Neuronal stem cell (in vitro differentiated cells): Measurements from ENCODE around the gene LRMDA.
"Not testable (repeated sequence)": the region's sequence is repeated elsewhere in the genome, so short reads cannot be mapped to it uniquely, and the experiment has no call there.

Source experiments
- DNase-seq: peaks from one replicate; pipeline ENCODE4 v3.0.0-alpha.2; 2013; ENCODE audit warnings: low spot score
- H2AFZ ChIP-seq: one replicate; pipeline ENCODE4 v1.6.1; 2013; ENCODE audit warnings: mild to moderate bottlenecking, low read length, inconsistent platforms
- H2AK5ac ChIP-seq: 2 replicates; pipeline ENCODE4 v1.6.1; 2013; ENCODE audit warnings: low read depth, mild to moderate bottlenecking, inconsistent platforms, low read length, moderate library complexity, mixed read lengths
- H2BK120ac ChIP-seq: 2 replicates; pipeline ENCODE4 v1.6.1; 2013; ENCODE audit warnings: low read depth, mild to moderate bottlenecking, inconsistent platforms, low read length, moderate library complexity, mixed read lengths
- H2BK12ac ChIP-seq: one replicate; pipeline ENCODE4 v1.6.1; 2013; ENCODE audit warnings: low read length, inconsistent platforms
- H2BK15ac ChIP-seq: 2 replicates; pipeline ENCODE4 v1.6.1; 2013; ENCODE audit warnings: mild to moderate bottlenecking, low read length, inconsistent platforms, mixed read lengths
- H2BK5ac ChIP-seq: one replicate; pipeline ENCODE4 v1.6.1; 2013; ENCODE audit warnings: inconsistent platforms, mild to moderate bottlenecking, low read length, moderate library complexity
- H3K14ac ChIP-seq: one replicate; pipeline ENCODE4 v1.6.1; 2013; ENCODE audit warnings: low read length, inconsistent platforms
- H3K18ac ChIP-seq: 2 replicates; pipeline ENCODE4 v1.6.1; 2013; ENCODE audit warnings: low read length, inconsistent platforms
- H3K23ac ChIP-seq: 2 replicates; pipeline ENCODE4 v1.6.1; 2013; ENCODE audit warnings: low read depth, mild to moderate bottlenecking, mixed read lengths, low read length, inconsistent platforms; ENCODE audit not compliant: poor library complexity
- H3K27ac ChIP-seq: replicated peaks from 3 replicates; pipeline ENCODE4 v1.5.1; 2013; ENCODE audit warnings: low read length, inconsistent platforms
- H3K27me3 ChIP-seq, 3 experiments: 2 replicates each; pipeline ENCODE4 v1.6.1; 2013; ENCODE audit warnings: low read length in 3 of 3, mild to moderate bottlenecking in 2 of 3, inconsistent platforms in 1 of 3, low read depth in 1 of 3, mixed read lengths in 1 of 3, moderate library complexity in 1 of 3; ENCODE audit not compliant: control insufficient read depth in 3 of 3, insufficient read depth in 3 of 3
- H3K36me3 ChIP-seq, 2 donors: replicated peaks in 1 of 2; 2 replicates each; pipeline ENCODE4 v1.6.1; 2013; ENCODE audit warnings: low read length in 2 of 2; ENCODE audit not compliant: control insufficient read depth in 2 of 2, insufficient read depth in 2 of 2
- H3K4ac ChIP-seq: 2 replicates; pipeline ENCODE4 v1.6.1; 2013; ENCODE audit warnings: inconsistent platforms, mild to moderate bottlenecking, low read length, moderate library complexity
- H3K4me1 ChIP-seq, 2 donors: 1 replicate in 1 of 2; 2 replicates in 1 of 2; pipeline ENCODE4 v1.6.1; 2013; ENCODE audit warnings: low read length in 2 of 2, low read depth in 1 of 2; ENCODE audit not compliant: control insufficient read depth in 2 of 2, insufficient read depth in 1 of 2
- H3K4me2 ChIP-seq: one replicate; pipeline ENCODE4 v1.6.1; 2013; ENCODE audit warnings: mild to moderate bottlenecking, low read length, inconsistent platforms; ENCODE audit not compliant: insufficient read depth, poor library complexity, severe bottlenecking
- H3K4me3 ChIP-seq, 2 donors: 2 replicates each; pipeline ENCODE4 v1.5.1; 2013; ENCODE audit warnings: low read length in 2 of 2, mild to moderate bottlenecking in 2 of 2, inconsistent platforms in 1 of 2, moderate library complexity in 1 of 2
- H3K79me1 ChIP-seq: one replicate; pipeline ENCODE4 v1.6.1; 2013; ENCODE audit warnings: low read depth, mild to moderate bottlenecking, inconsistent platforms, low read length, moderate library complexity
- H3K9ac ChIP-seq: one replicate; pipeline ENCODE4 v1.6.1; 2013; ENCODE audit warnings: mild to moderate bottlenecking, low read depth, low read length, inconsistent platforms; ENCODE audit not compliant: poor library complexity
- H3K9me3 ChIP-seq, 2 donors: replicated peaks in 1 of 2; 2 replicates each; pipeline versions ENCODE3 to v1.6.1; 2013; ENCODE audit warnings: low read length in 2 of 2, mild to moderate bottlenecking in 2 of 2, inconsistent platforms in 1 of 2, low read depth in 1 of 2, mixed read lengths in 1 of 2, moderate library complexity in 1 of 2; ENCODE audit not compliant: control insufficient read depth in 2 of 2, insufficient read depth in 1 of 2
- H4K8ac ChIP-seq: one replicate; pipeline ENCODE4 v1.6.1; 2013; ENCODE audit warnings: low read depth, mild to moderate bottlenecking, inconsistent platforms, low read length, moderate library complexity
- H4K91ac ChIP-seq: one replicate; pipeline ENCODE4 v1.6.1; 2013; ENCODE audit warnings: low read length, low read depth, mild to moderate bottlenecking, inconsistent platforms; ENCODE audit not compliant: poor library complexity
- WGBS, 2 donors: extraction: QIAGEN DNeasy Blood & Tissue Kit; methylation state at CpG; one replicate each; pipeline ENCODE4 v1.1.7; 2013; ENCODE audit warnings: missing lambda C conversion rate in 2 of 2, mixed read lengths in 1 of 2; ENCODE audit not compliant: insufficient read length in 2 of 2, insufficient replicate concordance in 1 of 2; ENCODE audit errors: extremely low coverage in 2 of 2; 5-methylcytosine and 5-hydroxymethylcytosine counted together

The LRMDA gene

DNA sequence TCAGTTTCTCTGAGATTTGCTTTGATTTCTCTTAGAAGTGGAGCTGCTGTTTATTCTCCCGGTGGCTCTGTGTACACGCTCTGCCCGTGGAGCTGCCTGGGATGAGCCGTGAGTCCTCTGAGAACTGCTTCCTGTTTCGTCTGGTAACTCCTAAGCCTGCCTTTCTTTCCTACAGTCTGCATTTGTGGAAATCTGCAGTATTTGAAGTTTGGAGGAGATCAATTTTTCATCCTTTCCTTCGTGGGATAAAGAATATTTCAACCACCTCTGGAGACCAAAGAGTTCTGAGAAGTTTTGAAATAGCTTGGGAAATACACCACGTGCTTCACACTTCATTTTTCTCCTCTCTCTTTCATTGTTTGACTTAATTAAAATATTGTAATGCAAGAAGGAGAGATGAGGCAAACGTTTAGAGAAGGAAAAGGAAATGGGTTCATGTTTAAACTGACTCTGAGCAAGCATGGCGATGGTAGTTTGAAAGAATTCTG, 311.9 kb downstream of the LRMDA start:
- no peak overlapping the region for H2BK15ac ChIP-seq
- peaks cover 0 to 4% (median 0%) of the 10 kb centered on the region in 3 experiments for H3K27me3 ChIP-seq
- H3K4me2 ChIP-seq: no peak overlapping the region
- no peak overlapping the region for H3K23ac ChIP-seq
- H2BK120ac ChIP-seq: no peak overlapping the region
- H4K91ac ChIP-seq: no peak overlapping the region
- no peaks in the 10 kb centered on the region for H3K79me1 ChIP-seq
- no peak overlapping the region for H2AFZ ChIP-seq
- no peak overlapping the region for H2BK5ac ChIP-seq
- H3K18ac ChIP-seq: no peak overlapping the region
- H3K4me1 ChIP-seq: no peaks in the 10 kb centered on the region
- no peak overlapping the region for H4K8ac ChIP-seq
- no CpG with 5 or more reads among the region's 9 CpGs for WGBS, 2 donors
- H3K4me3 ChIP-seq: no peak overlapping the region
- H3K14ac ChIP-seq: no peak overlapping the region
- no peak overlapping the region for H3K4ac ChIP-seq
- H2BK12ac ChIP-seq: no peak overlapping the region
- no peak overlapping the region for H3K27ac ChIP-seq
- H2AK5ac ChIP-seq: no peak overlapping the region
- no peaks in the 10 kb centered on the region for H3K9me3 ChIP-seq
- no peak for DNase-seq
- no peak overlapping the region for H3K9ac ChIP-seq
- H3K36me3 ChIP-seq: no peaks in the 10 kb centered on the region

DNA sequence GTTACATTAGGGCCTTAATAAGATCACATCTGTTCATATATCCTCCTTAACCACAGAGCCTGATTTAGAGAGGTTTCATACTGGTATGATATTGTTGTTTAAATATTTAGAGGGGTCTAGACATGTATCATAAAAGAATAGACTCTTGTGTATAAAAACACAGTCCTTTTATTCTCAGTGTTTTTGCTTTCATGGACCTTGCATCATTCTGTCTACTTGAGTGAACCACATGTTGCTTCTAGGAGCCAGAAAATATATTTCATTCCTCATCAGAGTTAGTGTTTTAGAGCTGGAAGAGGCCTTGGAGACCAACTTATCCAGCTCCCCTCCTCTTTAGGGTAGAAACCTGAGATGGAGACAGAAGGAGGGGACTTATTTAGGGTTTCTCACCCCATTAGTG, 312.8 kb downstream of the LRMDA start:
- Histone ChIP-seq H3K36me3 (no peaks in the 10 kb centered on the region), H3K79me1 (no peaks in the 10 kb centered on the region), H2BK5ac (no peak overlapping the region), H2AFZ (no peak overlapping the region), H4K8ac (no peak overlapping the region), H3K18ac (no peak overlapping the region), H3K9ac (no peak overlapping the region), H3K4me1 (no peaks in the 10 kb centered on the region), H3K23ac (no peak overlapping the region), H3K4me3 (no peak overlapping the region), H3K27me3 (peaks cover 0 to 4% (median 0%) of the 10 kb centered on the region in 3 experiments), H3K9me3 (no peaks in the 10 kb centered on the region), H2AK5ac (no peak overlapping the region), H2BK120ac (no peak overlapping the region), H3K27ac (no peak overlapping the region), H2BK12ac (no peak overlapping the region), H3K4ac (no peak overlapping the region), H3K14ac (no peak overlapping the region), H2BK15ac (no peak overlapping the region), H4K91ac (no peak overlapping the region), H3K4me2 (no peak overlapping the region)
- DNase-seq: no peak

DNA sequence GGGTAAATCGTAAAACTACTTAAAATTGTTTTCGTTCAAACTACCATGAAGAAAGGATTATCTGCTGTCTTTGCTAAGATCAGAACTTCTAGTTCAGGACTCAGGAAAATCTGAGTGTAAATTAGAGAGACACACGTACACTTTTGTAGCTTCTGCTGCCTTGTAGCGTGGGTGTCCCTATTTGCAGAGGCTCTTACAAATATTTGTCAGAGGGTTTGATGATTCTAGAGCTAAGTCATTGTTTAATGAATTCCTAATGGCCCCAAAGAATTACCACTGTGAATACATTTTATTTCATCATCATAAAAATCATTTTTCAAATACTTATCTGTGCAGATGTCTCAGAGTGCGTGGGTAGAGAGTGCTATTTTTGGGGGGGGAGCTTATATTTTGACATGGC, 314.9 kb downstream of the LRMDA start:
- Histone ChIP-seq H3K27ac (no peak overlapping the region), H3K79me1 (no peaks in the 10 kb centered on the region), H3K27me3 (peaks cover 0 to 4% (median 0%) of the 10 kb centered on the region in 3 experiments), H3K9ac (no peak overlapping the region), H3K4me1 (no peaks in the 10 kb centered on the region), H3K36me3 (no peaks in the 10 kb centered on the region), H2BK5ac (no peak overlapping the region), H2BK120ac (no peak overlapping the region), H2AK5ac (no peak overlapping the region), H3K23ac (no peak overlapping the region), H3K14ac (no peak overlapping the region), H2BK12ac (no peak overlapping the region), H3K18ac (no peak overlapping the region), H3K4me2 (no peak overlapping the region), H4K8ac (no peak overlapping the region), H2BK15ac (no peak overlapping the region), H2AFZ (no peak overlapping the region), H3K4me3 (no peak overlapping the region), H3K4ac (no peak overlapping the region), H4K91ac (no peak overlapping the region), H3K9me3 (no peaks in the 10 kb centered on the region)
- DNase-seq: no peak
- WGBS, 2 donors: no CpG with 5 or more reads among the region's 5 CpGs

DNA sequence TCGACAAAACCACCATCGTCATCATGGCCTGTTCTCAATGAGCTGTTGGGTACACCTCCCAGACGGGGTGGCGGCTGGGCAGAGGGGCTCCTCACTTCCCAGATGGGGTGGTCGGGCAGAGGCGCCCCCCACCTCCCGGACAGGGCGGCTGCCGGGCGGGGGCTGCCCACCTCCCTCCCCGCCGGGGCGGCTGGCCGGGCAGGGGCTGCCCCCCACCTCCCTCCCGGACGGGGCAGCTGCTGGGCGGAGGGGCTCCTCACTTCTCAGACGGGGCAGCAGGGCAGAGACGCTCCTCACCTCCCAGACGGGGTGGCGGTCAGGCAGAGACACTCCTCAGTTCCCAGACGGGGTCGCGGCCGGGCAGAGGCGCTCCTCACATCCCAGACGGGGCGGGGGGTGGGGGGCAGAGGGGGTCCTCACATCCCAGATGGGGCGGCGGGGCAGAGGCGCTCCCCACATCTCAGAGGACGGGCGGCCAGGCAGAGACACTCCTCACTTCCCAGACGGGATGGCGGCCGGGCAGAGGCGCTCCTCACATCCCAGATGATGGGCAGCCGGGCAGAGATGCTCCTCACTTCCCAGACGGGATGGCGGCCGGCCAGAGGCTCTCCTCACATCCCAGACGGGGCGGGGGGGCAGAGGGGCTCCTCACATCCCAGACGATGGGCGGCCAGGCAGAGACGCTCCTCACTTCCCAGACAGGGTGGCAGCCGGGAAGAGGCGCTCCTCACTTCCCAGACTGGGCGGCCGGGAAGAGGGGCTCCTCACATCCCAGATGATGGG, 318.9 kb downstream of the LRMDA start:
- not testable (repeated sequence) for H3K4ac ChIP-seq, H3K9me3 ChIP-seq, H3K4me3 ChIP-seq, H3K36me3 ChIP-seq, DNase-seq, H3K79me1 ChIP-seq, H3K23ac ChIP-seq, H3K4me1 ChIP-seq, H3K9ac ChIP-seq, H2AFZ ChIP-seq, H2BK15ac ChIP-seq, H3K18ac ChIP-seq, H2BK12ac ChIP-seq, H3K14ac ChIP-seq, H3K4me2 ChIP-seq, H4K8ac ChIP-seq, H4K91ac ChIP-seq, H3K27me3 ChIP-seq, H2BK5ac ChIP-seq, H3K27ac ChIP-seq, H2AK5ac ChIP-seq, H2BK120ac ChIP-seq
- WGBS, 2 donors: 100% methylated on average over 2 of the region's 50 CpGs; no CpG with 5 or more reads in 1 of the 2 donors
